HEK293 (cell line): ENCODE data around the gene SPPL2B.

ENCODE experiments used
- CTCF ChIA-PET: fragments of 350-600 bp; formaldehyde crosslinking; extraction: SDS; loops from one replicate; lab custom pipeline; 2021; ENCODE audit warnings: antibody characterized with exemption; lab: Yijun Ruan, JAX
- POLR2A ChIA-PET: fragments of 300-600 bp; formaldehyde crosslinking; extraction: SDS; loops from one replicate; lab custom pipeline; 2020; ENCODE audit warnings: antibody characterized with exemption, inconsistent platforms; lab: Yijun Ruan, JAX
- H3K27ac ChIP-seq: fragments of 200-500 bp; sonication (Bioruptor generic); 2 replicates; pipeline ENCODE4 v1.5.1; 2014; ENCODE audit warnings: low read depth, low read length, control low read depth, inconsistent platforms; ENCODE audit errors: extremely low read depth
- H3K36me3 ChIP-seq, 2 experiments: fragments of 200-500 bp in 1 of 2; sonication (Bioruptor generic) in 1 of 2; 1 replicate in 1 of 2; 2 replicates in 1 of 2; pipeline ENCODE4 v1.5.1; 2014 to 2017; ENCODE audit warnings: inconsistent platforms in 2 of 2, low read length in 2 of 2; ENCODE audit not compliant: control insufficient read depth in 2 of 2, insufficient read depth in 1 of 2
- H3K4me1 ChIP-seq: fragments of 200-500 bp; sonication (Bioruptor generic); 2 replicates; pipeline ENCODE4 v1.5.1; 2014; ENCODE audit warnings: mild to moderate bottlenecking, low read length, inconsistent platforms; ENCODE audit not compliant: control insufficient read depth, insufficient read depth
- H3K4me3 ChIP-seq: 2 replicates; pipeline ENCODE4 v1.5.1; 2011; ENCODE audit warnings: low read depth, mild to moderate bottlenecking, control low read depth, low read length, moderate library complexity
- H3K9me3 ChIP-seq: fragments of 200-500 bp; sonication (Bioruptor generic); 2 replicates; pipeline ENCODE4 v1.5.1; 2014; ENCODE audit warnings: low read depth, low read length, inconsistent platforms; ENCODE audit not compliant: control insufficient read depth, insufficient read depth
- GLI4 ChIP-seq: fragments of 450-650 bp; formaldehyde crosslinking; IDR thresholded peaks from 2 replicates; pipeline ENCODE4 v1.5.1; 2016; ENCODE audit warnings: missing biosample characterization, missing genetic modification characterization
- IKZF3 ChIP-seq: fragments of 450-650 bp; IDR thresholded peaks from 2 replicates; pipeline ENCODE4 v1.5.0; 2018; ENCODE audit warnings: missing biosample characterization, mild to moderate bottlenecking, missing genetic modification characterization, moderate library complexity
- MZF1 ChIP-seq: fragments of 450-650 bp; formaldehyde crosslinking; IDR thresholded peaks from 2 replicates; pipeline ENCODE4 v1.5.1; 2017; ENCODE audit warnings: missing biosample characterization, missing genetic modification characterization, borderline replicate concordance
- SP2 ChIP-seq: fragments of 450-650 bp; formaldehyde crosslinking; IDR thresholded peaks from 2 replicates; pipeline ENCODE4 v1.5.1; 2016; ENCODE audit warnings: missing biosample characterization, missing genetic modification characterization
- SP3 ChIP-seq: fragments of 450-650 bp; formaldehyde crosslinking; IDR thresholded peaks from 2 replicates; pipeline ENCODE4 v1.5.1; 2016; ENCODE audit warnings: missing biosample characterization, missing genetic modification characterization
- ZBTB20 ChIP-seq: fragments of 450-650 bp; formaldehyde crosslinking; IDR thresholded peaks from 2 replicates; pipeline ENCODE4 v1.5.1; 2016; ENCODE audit warnings: missing biosample characterization, missing genetic modification characterization
- ZBTB7A ChIP-seq: fragments of 450-650 bp; formaldehyde crosslinking; IDR thresholded peaks from 2 replicates; pipeline ENCODE4 v1.5.1; 2016; ENCODE audit warnings: low read depth, missing biosample characterization, missing genetic modification characterization
- ZFP41 ChIP-seq: fragments of 450-650 bp; formaldehyde crosslinking; IDR thresholded peaks from 2 replicates; pipeline ENCODE4 v1.5.1; 2016; ENCODE audit warnings: missing biosample characterization, missing genetic modification characterization, borderline replicate concordance
- ZNF157 ChIP-seq: fragments of 450-650 bp; formaldehyde crosslinking; IDR thresholded peaks from 2 replicates; pipeline ENCODE4 v1.5.1; 2016; ENCODE audit warnings: missing biosample characterization, missing genetic modification characterization
- ZNF169 ChIP-seq: fragments of 450-650 bp; formaldehyde crosslinking; IDR thresholded peaks from 2 replicates; pipeline ENCODE4 v1.5.1; 2016; ENCODE audit warnings: missing biosample characterization, missing genetic modification characterization
- ZNF19 ChIP-seq: fragments of 450-650 bp; formaldehyde crosslinking; IDR thresholded peaks from 2 replicates; pipeline ENCODE4; 2016; ENCODE audit warnings: missing biosample characterization, missing genetic modification characterization, low read depth
- ZNF214 ChIP-seq: fragments of 450-650 bp; formaldehyde crosslinking; IDR thresholded peaks from 2 replicates; pipeline ENCODE4 v1.5.1; 2017; ENCODE audit warnings: missing biosample characterization, mild to moderate bottlenecking, missing genetic modification characterization, borderline replicate concordance
- ZNF239 ChIP-seq: fragments of 450-650 bp; formaldehyde crosslinking; IDR thresholded peaks from 2 replicates; pipeline ENCODE4 v1.5.1; 2016; ENCODE audit warnings: missing biosample characterization, missing genetic modification characterization
- ZNF37A ChIP-seq: fragments of 450-650 bp; IDR thresholded peaks from 2 replicates; pipeline ENCODE4 v1.5.1; 2018; ENCODE audit warnings: missing biosample characterization, missing genetic modification characterization
- ZNF394 ChIP-seq: fragments of 450-650 bp; formaldehyde crosslinking; IDR thresholded peaks from 2 replicates; pipeline ENCODE4 v1.5.1; 2016; ENCODE audit warnings: missing biosample characterization, missing genetic modification characterization, mild to moderate bottlenecking, moderate library complexity, borderline replicate concordance
- ZNF404 ChIP-seq: fragments of 450-650 bp; formaldehyde crosslinking; IDR thresholded peaks from 2 replicates; pipeline ENCODE4 v1.5.1; 2017; ENCODE audit warnings: missing biosample characterization, missing genetic modification characterization
- ZNF449 ChIP-seq: fragments of 450-650 bp; formaldehyde crosslinking; IDR thresholded peaks from 2 replicates; pipeline ENCODE4 v1.5.1; 2017; ENCODE audit warnings: missing biosample characterization, mild to moderate bottlenecking, missing genetic modification characterization, moderate library complexity
- ZNF513 ChIP-seq: fragments of 450-650 bp; IDR thresholded peaks from 2 replicates; pipeline ENCODE4 v1.5.1; 2018; ENCODE audit warnings: missing biosample characterization, missing genetic modification characterization
- ZNF549 ChIP-seq: fragments of 450-650 bp; IDR thresholded peaks from 2 replicates; pipeline ENCODE4 v1.5.1; 2018; ENCODE audit warnings: missing biosample characterization, missing genetic modification characterization, mild to moderate bottlenecking, inconsistent platforms, moderate library complexity
- ZNF561 ChIP-seq: fragments of 450-650 bp; IDR thresholded peaks from 2 replicates; pipeline ENCODE4 v1.5.1; 2018; ENCODE audit warnings: missing biosample characterization, missing genetic modification characterization, borderline replicate concordance
- ZNF580 ChIP-seq: fragments of 450-650 bp; formaldehyde crosslinking; IDR thresholded peaks from 2 replicates; pipeline ENCODE4 v1.5.1; 2016; ENCODE audit warnings: missing biosample characterization, missing genetic modification characterization
- ZNF626 ChIP-seq: fragments of 450-650 bp; sonication (Bioruptor Pico); formaldehyde crosslinking; IDR thresholded peaks from 2 replicates; pipeline ENCODE4 v1.5.1; 2018; ENCODE audit warnings: missing biosample characterization, missing genetic modification characterization, inconsistent platforms
- ZNF660 ChIP-seq: fragments of 450-650 bp; IDR thresholded peaks from 2 replicates; pipeline ENCODE4 v1.5.1; 2018; ENCODE audit warnings: missing biosample characterization, mild to moderate bottlenecking, missing genetic modification characterization
- ZNF791 ChIP-seq: fragments of 450-650 bp; formaldehyde crosslinking; IDR thresholded peaks from 2 replicates; pipeline ENCODE4 v1.5.1; 2016; ENCODE audit warnings: missing biosample characterization, missing genetic modification characterization
- TF ChIP-seq, protein P1 (sequence below): fragments of 450-650 bp; formaldehyde crosslinking; IDR thresholded peaks from 2 replicates; pipeline ENCODE4 v1.5.1; 2016; ENCODE audit warnings: missing biosample characterization, missing genetic modification characterization
- TF ChIP-seq, protein P2 (sequence below): fragments of 450-650 bp; formaldehyde crosslinking; IDR thresholded peaks from 2 replicates; pipeline ENCODE4 v1.5.1; 2016; ENCODE audit warnings: missing biosample characterization, missing genetic modification characterization, borderline replicate concordance
- TF ChIP-seq, protein P3 (sequence below): fragments of 450-650 bp; formaldehyde crosslinking; IDR thresholded peaks from 2 replicates; pipeline ENCODE4 v1.5.1; 2016; ENCODE audit warnings: missing biosample characterization, missing genetic modification characterization

The SPPL2B gene

DNA sequence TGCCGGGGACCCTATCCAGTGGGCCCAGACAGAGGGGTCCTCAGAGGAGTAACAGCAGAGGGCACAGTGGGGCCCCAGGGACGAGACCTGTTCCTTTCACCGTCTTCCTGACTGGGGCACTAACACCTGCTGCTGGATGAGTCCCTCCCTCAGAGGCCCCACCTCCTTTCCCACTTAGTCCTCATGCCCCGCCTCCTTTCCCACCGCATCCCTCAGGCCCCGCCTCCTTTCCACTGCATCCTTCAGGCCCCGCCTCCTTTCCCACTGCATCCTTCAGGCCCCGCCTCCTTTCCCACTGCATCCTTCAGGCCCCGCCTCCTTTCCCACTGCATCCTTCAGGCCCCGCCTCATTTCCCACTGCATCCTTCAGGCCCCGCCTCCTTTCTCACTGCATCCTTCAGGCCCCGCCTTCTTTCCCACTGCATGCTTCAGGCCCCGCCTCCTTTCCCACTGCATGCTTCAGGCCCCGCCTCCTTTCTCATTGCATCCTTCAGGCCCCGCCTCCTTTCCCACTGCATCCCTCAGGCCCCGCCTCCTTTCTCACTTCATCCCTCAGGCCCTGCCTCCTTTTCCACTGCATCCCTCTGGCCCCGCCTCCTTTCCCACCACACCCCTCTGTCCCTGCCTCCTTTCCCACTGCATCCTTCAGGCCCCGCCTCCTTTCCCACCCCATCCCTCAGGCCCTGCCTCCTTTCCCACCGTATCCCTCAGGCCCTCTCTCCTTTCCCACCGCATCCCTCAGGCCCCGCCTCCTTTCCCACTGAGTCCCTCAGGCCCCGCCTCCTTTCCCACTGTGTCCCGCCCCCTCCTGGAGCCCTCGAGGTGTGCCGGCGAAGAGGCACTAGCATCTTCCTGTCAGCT, 6.7 kb downstream of the SPPL2B start:
- peaks cover 0 to 23% of the 10 kb centered on the region in 2 experiments; a peak in 1 of 3 replicates for H3K36me3 ChIP-seq
- TF ChIP-seq ZNF157: no peak
- TF ChIP-seq ZNF580 (tag by site-specific recombination): no peak
- no peak for TF ChIP-seq ZNF626 (tag by site-specific recombination)
- no peak for TF ChIP-seq ZNF404 (tag by site-specific recombination)
- TF ChIP-seq, protein P1, sequence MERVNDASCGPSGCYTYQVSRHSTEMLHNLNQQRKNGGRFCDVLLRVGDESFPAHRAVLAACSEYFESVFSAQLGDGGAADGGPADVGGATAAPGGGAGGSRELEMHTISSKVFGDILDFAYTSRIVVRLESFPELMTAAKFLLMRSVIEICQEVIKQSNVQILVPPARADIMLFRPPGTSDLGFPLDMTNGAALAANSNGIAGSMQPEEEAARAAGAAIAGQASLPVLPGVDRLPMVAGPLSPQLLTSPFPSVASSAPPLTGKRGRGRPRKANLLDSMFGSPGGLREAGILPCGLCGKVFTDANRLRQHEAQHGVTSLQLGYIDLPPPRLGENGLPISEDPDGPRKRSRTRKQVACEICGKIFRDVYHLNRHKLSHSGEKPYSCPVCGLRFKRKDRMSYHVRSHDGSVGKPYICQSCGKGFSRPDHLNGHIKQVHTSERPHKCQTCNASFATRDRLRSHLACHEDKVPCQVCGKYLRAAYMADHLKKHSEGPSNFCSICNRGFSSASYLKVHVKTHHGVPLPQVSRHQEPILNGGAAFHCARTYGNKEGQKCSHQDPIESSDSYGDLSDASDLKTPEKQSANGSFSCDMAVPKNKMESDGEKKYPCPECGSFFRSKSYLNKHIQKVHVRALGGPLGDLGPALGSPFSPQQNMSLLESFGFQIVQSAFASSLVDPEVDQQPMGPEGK (tag by site-specific recombination): no peak
- TF ChIP-seq, protein P2, sequence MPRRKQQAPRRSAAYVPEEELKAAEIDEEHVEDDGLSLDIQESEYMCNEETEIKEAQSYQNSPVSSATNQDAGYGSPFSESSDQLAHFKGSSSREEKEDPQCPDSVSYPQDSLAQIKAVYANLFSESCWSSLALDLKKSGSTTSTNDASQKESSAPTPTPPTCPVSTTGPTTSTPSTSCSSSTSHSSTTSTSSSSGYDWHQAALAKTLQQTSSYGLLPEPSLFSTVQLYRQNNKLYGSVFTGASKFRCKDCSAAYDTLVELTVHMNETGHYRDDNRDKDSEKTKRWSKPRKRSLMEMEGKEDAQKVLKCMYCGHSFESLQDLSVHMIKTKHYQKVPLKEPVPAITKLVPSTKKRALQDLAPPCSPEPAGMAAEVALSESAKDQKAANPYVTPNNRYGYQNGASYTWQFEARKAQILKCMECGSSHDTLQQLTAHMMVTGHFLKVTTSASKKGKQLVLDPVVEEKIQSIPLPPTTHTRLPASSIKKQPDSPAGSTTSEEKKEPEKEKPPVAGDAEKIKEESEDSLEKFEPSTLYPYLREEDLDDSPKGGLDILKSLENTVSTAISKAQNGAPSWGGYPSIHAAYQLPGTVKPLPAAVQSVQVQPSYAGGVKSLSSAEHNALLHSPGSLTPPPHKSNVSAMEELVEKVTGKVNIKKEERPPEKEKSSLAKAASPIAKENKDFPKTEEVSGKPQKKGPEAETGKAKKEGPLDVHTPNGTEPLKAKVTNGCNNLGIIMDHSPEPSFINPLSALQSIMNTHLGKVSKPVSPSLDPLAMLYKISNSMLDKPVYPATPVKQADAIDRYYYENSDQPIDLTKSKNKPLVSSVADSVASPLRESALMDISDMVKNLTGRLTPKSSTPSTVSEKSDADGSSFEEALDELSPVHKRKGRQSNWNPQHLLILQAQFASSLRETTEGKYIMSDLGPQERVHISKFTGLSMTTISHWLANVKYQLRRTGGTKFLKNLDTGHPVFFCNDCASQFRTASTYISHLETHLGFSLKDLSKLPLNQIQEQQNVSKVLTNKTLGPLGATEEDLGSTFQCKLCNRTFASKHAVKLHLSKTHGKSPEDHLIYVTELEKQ (tag by site-specific recombination): no peak
- TF ChIP-seq ZFP41 (tag by site-specific recombination): no peak
- TF ChIP-seq ZNF394: no peak
- no peak for TF ChIP-seq ZNF19 (tag by site-specific recombination)
- TF ChIP-seq ZNF37A: no peak
- no peak for TF ChIP-seq ZNF449
- TF ChIP-seq MZF1 (tag by site-specific recombination): no peak
- peak; percentile 19; the same call in 1 of the 2 replicates for TF ChIP-seq IKZF3 (tag by site-specific recombination)
- TF ChIP-seq ZNF214 (tag by site-specific recombination): no peak
- peak; percentile 59 for TF ChIP-seq SP2 (tag by site-specific recombination)
- no peak for TF ChIP-seq ZNF549
- no peak for TF ChIP-seq ZNF561 (tag by site-specific recombination)
- TF ChIP-seq ZNF791 (tag by site-specific recombination): no peak
- peak; percentile 62 for TF ChIP-seq SP3 (tag by site-specific recombination)
- no peak for TF ChIP-seq ZNF169 (tag by site-specific recombination)
- no peak for TF ChIP-seq ZNF239 (tag by site-specific recombination)
- TF ChIP-seq ZBTB20: no peak
- TF ChIP-seq ZNF513 (tag by site-specific recombination): no peak
- TF ChIP-seq GLI4 (tag by site-specific recombination): no peak
- TF ChIP-seq, protein P3, sequence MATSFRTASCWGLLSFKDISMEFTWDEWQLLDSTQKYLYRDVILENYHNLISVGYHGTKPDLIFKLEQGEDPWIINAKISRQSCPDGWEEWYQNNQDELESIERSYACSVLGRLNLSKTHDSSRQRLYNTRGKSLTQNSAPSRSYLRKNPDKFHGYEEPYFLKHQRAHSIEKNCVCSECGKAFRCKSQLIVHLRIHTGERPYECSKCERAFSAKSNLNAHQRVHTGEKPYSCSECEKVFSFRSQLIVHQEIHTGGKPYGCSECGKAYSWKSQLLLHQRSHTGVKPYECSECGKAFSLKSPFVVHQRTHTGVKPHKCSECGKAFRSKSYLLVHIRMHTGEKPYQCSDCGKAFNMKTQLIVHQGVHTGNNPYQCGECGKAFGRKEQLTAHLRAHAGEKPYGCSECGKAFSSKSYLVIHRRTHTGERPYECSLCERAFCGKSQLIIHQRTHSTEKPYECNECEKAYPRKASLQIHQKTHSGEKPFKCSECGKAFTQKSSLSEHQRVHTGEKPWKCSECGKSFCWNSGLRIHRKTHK: no peak
- no peak for TF ChIP-seq ZBTB7A (tag by site-specific recombination)
- no peak for TF ChIP-seq ZNF660 (tag by site-specific recombination)

More for the DNA sequence above, 6.7 kb downstream of the SPPL2B start:
- ChIA-PET POLR2A (no interaction called here), CTCF (no interaction called here)
- no peaks in the 10 kb centered on the region for H3K9me3 ChIP-seq
- no peak overlapping the region for H3K27ac ChIP-seq
- peaks cover 14% of the 10 kb centered on the region for H3K4me1 ChIP-seq
- no peak overlapping the region for H3K4me3 ChIP-seq
